Skin epidermis (tissue), 12 donors: ENCODE results near the gene ONECUT3.
"Not testable (repeated sequence)": the region's sequence is repeated elsewhere in the genome, so short reads cannot be mapped to it uniquely, and the experiment has no call there.

Source experiments
- H3K27ac ChIP-seq, 21 experiments: fragments of 200-600 bp; sonication (generic) in 11 of 21; one replicate each; pipeline ENCODE4 v1.5.0; 2020; ENCODE audit warnings: mild to moderate bottlenecking in 3 of 21, inconsistent platforms in 2 of 21, moderate library complexity in 2 of 21
- H3K4me3 ChIP-seq, 7 experiments: fragments of 200-600 bp; sonication (generic) in 2 of 7; one replicate each; pipeline ENCODE4 v1.5.0; 2020; ENCODE audit warnings: inconsistent platforms in 2 of 7, mild to moderate bottlenecking in 2 of 7, moderate library complexity in 1 of 7

The ONECUT3 gene

GRCh38 chr19:1785310-1785709 lies 32.0 kb downstream of the ONECUT3 start:
- Histone ChIP-seq H3K27ac (no peak overlapping the region), H3K4me3 (no peak overlapping the region)

- Histone ChIP-seq H3K4me3 (no peak overlapping the region), H3K27ac (no peak overlapping the region)
Measured at GRCh38 chr19:1786668-1787067, 33.4 kb downstream of the ONECUT3 start.

- no peak overlapping the region for H3K4me3 ChIP-seq
- H3K27ac ChIP-seq, result no peak overlapping the region
Measured at GRCh38 chr19:1787116-1787515, 33.8 kb downstream of the ONECUT3 start.

DNA sequence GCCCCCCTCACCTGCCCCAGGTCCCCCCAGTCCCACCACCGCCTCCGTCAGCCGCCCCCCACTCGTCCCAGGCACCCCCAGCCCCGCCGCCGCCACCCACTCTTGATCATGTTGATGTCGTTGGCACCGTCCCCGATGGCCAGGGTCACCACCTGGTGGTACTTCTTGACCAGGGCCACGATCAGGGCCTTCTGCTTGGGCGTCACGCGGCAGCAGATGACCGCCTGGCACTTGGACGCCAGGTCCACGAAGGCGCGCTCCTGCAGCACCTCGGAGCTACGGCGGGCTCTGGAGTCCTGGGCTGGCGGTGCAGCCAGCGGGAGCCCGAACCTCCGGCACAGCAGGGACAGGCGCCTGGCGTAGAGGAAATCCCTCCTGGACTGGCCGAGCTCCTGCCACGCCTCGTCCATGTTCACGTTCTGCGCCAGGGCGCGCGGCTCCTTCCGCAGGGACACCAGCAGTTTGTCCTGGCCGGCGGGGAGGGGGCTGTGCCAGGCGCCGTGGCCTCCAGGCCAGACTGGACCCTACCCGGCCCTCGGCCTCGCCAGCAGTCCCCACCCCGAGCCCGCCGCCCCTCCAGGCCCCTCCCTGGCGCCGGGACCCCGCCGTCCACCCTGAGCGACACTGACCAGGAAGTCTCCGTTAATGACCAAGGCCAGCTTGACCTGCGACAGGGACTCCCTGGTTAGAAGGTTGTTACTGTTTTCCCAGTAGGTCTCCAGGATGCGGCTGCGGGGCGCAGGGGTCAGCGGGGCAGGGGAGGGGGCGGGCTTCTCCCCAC lies 36.1 kb downstream of the ONECUT3 start:
- Histone ChIP-seq H3K4me3 (no peak overlapping the region), H3K27ac (no peak overlapping the region)

GRCh38 chr19:1790054-1790792 lies 36.9 kb downstream of the ONECUT3 start:
- no peak overlapping the region for H3K27ac ChIP-seq
- H3K4me3 ChIP-seq, result no peak overlapping the region

GRCh38 chr19:1791879-1792278 lies 38.6 kb downstream of the ONECUT3 start:
- no peak overlapping the region for H3K27ac ChIP-seq
- no peak overlapping the region for H3K4me3 ChIP-seq

- H3K27ac ChIP-seq, result no peak overlapping the region
- H3K4me3 ChIP-seq, result no peak overlapping the region
Measured at GRCh38 chr19:1794424-1795172, 41.3 kb downstream of the ONECUT3 start.

DNA sequence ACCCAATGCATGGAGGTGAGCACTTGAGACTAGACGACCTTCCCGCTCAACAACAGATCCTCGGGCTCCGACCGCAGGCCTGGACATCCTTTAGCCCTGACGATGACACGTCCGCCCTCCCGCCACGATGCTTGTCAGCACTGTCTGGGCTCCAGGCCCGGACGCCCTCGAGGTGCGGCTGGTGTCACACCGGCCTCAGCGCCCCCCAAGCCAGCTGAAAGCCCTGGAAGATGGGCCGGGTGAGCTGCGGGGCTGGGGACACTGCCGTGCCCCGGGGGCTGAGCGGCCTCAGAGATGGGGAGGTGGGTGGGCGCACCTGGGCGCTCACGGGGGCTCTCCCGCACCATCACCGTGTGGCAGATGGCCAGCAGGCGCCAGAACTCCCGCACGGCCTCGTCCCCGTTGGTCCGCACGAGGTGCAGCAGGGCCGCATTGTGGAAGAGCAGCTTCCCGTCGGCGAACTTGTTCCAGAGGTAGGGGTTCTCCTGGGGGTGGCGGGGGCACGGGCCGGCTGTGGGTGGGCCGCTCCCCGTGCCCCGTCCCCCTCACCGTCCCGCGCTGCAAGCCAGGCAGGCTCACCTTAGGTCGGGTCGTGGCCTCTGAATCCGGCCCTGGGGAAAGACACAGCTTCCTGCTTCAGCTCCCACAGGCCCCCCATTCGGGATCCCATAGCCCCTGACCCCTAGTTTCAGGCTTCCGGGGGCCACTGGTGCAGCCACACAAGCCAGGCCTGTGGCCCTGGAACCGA lies 43.3 kb downstream of the ONECUT3 start:
- H3K27ac ChIP-seq, result no peak overlapping the region
- no peak overlapping the region for H3K4me3 ChIP-seq

DNA sequence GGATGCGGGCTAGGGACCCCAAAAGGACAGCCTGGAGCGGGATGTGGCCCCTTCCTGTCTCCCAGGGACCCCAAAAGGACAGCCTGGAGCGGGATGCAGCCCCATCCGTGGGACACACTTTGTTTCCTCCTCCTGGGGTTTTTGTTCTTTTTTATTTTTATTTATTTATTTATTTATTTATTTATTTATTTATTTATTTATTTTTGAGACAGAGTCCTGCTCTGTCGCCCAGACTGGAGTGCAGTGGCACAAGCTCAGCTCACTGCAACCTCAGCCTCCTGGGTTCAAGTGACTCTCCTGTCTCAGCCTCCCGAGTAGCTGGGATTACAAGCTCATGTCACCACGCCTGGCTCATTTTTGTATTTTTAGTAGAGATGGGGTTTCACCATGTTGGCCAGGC lies 44.0 kb downstream of the ONECUT3 start:
- not testable (repeated sequence) for H3K27ac ChIP-seq, H3K4me3 ChIP-seq

DNA sequence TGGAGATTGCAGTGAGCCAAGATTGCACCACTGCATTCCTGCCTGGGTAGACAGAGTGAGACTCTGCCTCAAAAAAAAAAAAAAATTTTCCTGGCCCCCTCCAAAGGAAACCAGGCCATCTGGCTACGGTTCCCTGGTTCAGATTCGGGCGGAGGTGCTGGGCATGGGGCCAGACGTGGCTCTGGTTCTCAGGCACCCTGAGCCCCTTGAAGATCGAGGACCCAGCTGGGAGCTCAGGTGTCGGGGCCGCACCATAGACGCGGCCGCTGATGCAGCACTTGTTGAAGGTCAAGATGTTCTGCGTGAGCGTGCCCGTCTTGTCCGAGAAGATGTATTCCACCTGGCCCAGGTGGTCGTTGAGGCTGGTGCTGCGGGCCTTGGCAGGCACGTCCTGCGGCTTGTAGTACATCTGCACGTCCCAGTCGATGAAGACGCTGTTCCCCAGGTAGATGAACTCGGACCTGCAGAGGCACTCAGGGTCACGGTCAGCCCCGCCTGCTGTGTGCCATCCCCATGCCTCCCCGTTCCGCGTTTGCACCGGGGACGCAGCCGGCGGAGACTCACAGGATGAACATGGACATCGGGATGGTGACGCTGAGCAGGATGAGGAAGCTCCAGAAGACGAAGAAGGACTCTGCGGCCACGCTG lies 46.5 kb downstream of the ONECUT3 start:
- H3K27ac ChIP-seq, result no peak overlapping the region
- no peak overlapping the region for H3K4me3 ChIP-seq

- no peak overlapping the region for H3K27ac ChIP-seq
- H3K4me3 ChIP-seq, result no peak overlapping the region
Measured at GRCh38 chr19:1804858-1805257, 51.6 kb downstream of the ONECUT3 start.

DNA sequence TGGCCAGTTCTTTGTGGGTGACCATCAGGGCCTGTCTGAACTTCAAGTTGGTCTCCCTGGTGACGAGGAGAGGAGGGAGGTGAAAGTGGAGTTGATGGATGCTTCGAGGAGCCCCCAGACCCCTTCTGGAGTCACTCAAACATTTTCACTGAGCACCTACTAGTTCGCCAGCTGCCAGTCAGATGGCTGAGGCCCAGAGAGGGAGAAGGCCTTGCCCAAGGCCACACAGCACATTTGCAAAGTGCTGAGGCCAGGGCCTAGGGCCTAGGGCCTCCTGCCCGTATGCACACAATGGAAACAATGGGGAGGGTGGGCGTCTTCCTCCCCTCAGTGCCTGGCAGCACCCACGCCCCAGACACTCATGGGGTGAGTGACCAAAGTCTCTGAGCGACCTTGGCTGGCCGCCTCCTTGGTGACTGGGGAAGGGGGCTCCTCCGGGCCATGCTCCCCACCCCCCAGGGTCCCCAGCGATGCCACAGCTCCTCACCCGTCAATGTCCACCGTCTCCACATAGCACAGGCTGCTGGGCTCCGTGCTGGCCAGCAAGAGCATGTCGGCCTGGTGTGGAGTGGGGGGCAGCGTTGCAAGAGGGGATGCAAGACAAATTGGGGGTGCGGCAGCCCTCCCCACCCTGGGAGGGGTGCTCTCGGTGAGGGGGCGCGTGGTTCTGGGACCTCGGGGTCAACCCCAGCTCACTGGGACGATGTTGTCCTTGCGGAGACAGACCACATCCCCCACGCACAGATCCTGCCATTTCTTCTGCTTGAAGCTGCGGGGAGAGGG lies 52.3 kb downstream of the ONECUT3 start:
- H3K4me3 ChIP-seq, result no peak overlapping the region
- no peak overlapping the region for H3K27ac ChIP-seq

GRCh38 chr19:1806184-1807029 lies 53.1 kb downstream of the ONECUT3 start:
- H3K4me3 ChIP-seq, result no peak overlapping the region
- H3K27ac ChIP-seq, result no peak overlapping the region

DNA sequence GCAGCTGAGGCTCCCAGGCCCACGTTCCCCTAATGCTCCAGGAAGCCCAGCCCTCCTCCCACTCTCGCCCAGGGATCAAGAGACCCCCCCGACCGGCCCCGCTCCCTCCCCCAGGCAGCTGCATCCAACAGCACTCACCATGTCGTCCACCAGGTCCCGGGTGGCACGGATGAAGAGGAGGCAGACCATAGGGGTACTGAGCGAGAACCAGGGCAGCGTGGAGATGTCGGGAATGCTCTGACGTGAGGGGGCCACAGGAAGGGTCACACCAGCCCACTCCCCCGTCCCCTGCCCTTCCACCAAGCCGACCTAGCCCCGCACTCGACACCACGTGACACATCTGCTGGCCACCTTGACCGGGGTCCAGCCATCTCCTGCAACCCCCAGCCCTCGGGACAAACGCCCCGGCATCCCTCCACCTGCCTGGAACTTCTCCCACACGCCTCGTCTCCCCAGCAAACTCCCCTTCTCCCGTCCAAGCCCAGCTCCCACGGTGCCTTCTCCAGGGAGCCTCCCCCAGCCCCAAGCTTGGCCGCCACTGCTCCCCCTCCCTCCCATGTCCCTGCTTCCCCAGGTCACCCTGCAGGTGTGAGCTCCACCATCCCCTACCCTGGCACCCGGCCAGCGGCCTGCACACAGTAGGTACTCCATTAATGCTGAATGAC lies 53.9 kb downstream of the ONECUT3 start:
- H3K4me3 ChIP-seq, result no peak overlapping the region
- H3K27ac ChIP-seq, result no peak overlapping the region

DNA sequence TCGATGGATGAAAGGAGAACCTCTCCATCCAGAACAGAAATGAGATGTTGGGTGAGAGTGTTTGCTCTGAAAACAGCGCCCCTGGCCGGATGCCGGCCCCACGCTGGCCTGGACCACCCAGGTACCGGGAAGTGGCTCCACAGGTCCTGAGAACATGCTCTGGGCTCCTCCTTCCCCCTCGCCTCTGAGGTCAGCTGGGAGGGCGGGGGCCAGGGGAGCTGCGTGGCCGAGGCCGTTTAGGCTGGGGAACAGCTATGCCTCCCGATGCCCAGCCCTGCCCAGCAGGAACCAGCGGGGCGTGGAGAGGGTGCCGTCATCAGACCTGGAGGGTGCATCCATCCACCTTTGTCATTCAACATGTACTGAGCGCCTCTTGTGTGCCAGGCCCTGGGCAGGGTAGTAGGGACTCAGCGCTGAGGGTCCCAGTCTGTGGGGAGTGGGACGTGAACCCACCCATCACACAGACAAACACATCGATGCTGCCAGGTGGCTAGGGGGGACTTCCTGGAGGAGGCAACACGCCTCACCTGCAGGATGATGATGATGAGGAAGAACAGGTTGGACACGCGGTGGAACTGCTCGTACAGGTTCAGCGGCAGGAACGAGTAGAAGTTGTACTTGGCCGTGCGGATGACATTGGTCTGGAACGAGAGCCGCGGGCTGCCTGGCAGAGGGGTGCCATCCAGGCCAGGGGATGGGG lies 54.5 kb downstream of the ONECUT3 start:
- H3K4me3 ChIP-seq, result no peak overlapping the region

DNA sequence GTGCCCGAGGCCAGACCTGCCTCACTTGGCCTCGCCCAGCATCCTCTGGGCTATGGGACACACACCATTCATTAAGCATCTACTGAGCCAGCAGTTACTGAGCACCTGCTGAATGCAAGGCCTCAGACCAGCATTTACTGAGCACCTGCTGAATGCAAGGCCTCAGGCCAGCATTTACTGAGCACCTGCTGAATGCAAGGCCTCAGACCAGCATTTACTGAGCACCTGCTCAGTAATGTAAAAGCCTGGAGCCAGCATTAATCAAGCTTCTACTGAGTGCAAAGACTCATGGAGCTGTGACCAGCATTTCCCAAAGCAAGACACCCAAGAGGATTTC lies 55.1 kb downstream of the ONECUT3 start:
- no peak overlapping the region for H3K27ac ChIP-seq

More for the DNA sequence above, 54.5 kb downstream of the ONECUT3 start:
- no peak overlapping the region for H3K27ac ChIP-seq

DNA sequence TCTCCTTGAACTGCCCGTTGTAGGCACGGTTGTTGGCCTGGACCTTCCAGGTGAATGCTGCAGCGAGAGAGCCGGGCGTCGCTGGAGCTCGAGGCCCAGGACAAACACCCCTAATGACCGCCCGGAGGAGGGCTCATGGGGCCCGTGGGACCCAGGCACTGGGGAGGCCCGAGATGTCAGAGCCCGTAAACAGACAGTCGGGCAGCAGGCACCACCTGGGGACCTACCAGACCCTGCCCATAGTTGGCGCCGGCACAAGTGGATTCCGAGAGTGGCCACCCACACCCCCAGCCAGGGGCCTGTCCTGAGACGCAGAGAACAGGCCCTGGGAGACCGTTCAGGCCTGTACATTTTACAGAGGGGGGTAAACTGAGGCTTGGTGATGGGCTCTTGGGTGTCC lies 56.4 kb downstream of the ONECUT3 start:
- Histone ChIP-seq H3K4me3 (no peak overlapping the region), H3K27ac (no peak overlapping the region)

More for the DNA sequence above, 55.1 kb downstream of the ONECUT3 start:
- no peak overlapping the region for H3K4me3 ChIP-seq
